Ascending aorta (tissue), 2 donors: Measurements from ENCODE around the gene B4GALNT4. TPM values are rescaled to one million over a fixed set of nuclear protein-coding genes. Genes with fewer than 3 reads are reported as not detected.

ENCODE experiments used
- DNase-seq, 2 donors: peaks; one replicate each; pipeline ENCODE4 v3.0.0-alpha.2; 2019; ENCODE audit warnings: low spot score in 2 of 2
- H3K27ac ChIP-seq, 2 donors: fragments of 200-600 bp; sonication (generic); one replicate each; pipeline ENCODE4 v1.5.1; 2016 to 2017; ENCODE audit warnings: mild to moderate bottlenecking in 1 of 2
- H3K27me3 ChIP-seq: fragments of 200-600 bp; sonication (generic); one replicate; pipeline ENCODE4 v1.5.1; 2017
- H3K36me3 ChIP-seq, 2 donors: fragments of 200-600 bp; sonication (generic); one replicate each; pipeline ENCODE4 v1.5.1; 2016
- H3K4me1 ChIP-seq, 2 donors: fragments of 200-600 bp; sonication (generic); one replicate each; pipeline ENCODE4 v1.5.1; 2016 to 2017; ENCODE audit warnings: mild to moderate bottlenecking in 1 of 2
- H3K4me3 ChIP-seq, 2 donors: fragments of 200-600 bp; sonication (generic); one replicate each; pipeline ENCODE4 v1.5.1; 2016 to 2017; ENCODE audit warnings: mild to moderate bottlenecking in 1 of 2
- H3K9me3 ChIP-seq, 2 donors: fragments of 200-600 bp; sonication (generic); one replicate each; pipeline ENCODE4 v1.5.1; 2016
- CTCF ChIP-seq, 3 experiments: fragments of 200-600 bp in 2 of 3; fragments of 450-650 bp in 1 of 3; sonication (generic) in 2 of 3; IDR thresholded peaks; one replicate each; pipeline ENCODE4 v1.5.1; 2016 to 2019; ENCODE audit warnings: antibody characterized with exemption in 3 of 3, mild to moderate bottlenecking in 1 of 3, moderate library complexity in 1 of 3
- intact Hi-C: fragments of 100-400 bp; cut with DNase I; formaldehyde crosslinking; loops from one replicate; pipeline ENCODE4 v1.15.1; 2023
- total RNA-seq: library from RNA; depleted of rRNA; stranded (reverse); fragments of >200 nt; gene quantifications from one replicate; pipeline ENCODE4 v1.1.0, GENCODE V29; 2016

B4GALNT4 gene
- total RNA-seq, 1 donor from 2014 or later, result not detected

GRCh38 chr11:415640-416041, 46.3 kb downstream of the B4GALNT4 start:
- H3K4me3 ChIP-seq, result peak overlapping the region; percentile 38 to 51
- peak in 1 of 2 donors; percentile 4 for DNase-seq
- no peaks in the 10 kb centered on the region for H3K4me1 ChIP-seq
- TF ChIP-seq CTCF (IDR thresholded peaks at IDR 0.05), result no peak
- intact Hi-C loops, result no loop called here
- H3K27ac ChIP-seq, result peak overlapping the region in 1 of 2 donors; percentile 16
- H3K9me3 ChIP-seq, result no peaks in the 10 kb centered on the region
- peaks cover 8% of the 10 kb centered on the region for H3K27me3 ChIP-seq
- no peaks in the 10 kb centered on the region for H3K36me3 ChIP-seq

- H3K36me3 ChIP-seq, result no peaks in the 10 kb centered on the region
- no peaks in the 10 kb centered on the region for H3K4me1 ChIP-seq
- peak overlapping the region; percentile 38 to 51 for H3K4me3 ChIP-seq
- H3K27me3 ChIP-seq, result peaks cover 8% of the 10 kb centered on the region
- H3K27ac ChIP-seq, result peak overlapping the region; percentile 16 to 60
- TF ChIP-seq CTCF (IDR thresholded peaks at IDR 0.05), result no peak
- H3K9me3 ChIP-seq, result no peaks in the 10 kb centered on the region
- intact Hi-C loops, result no loop called here
- DNase-seq, result peak in 1 of 2 donors; percentile 1
Observed at GRCh38 chr11:416051-416756, 46.9 kb downstream of the B4GALNT4 start.

GRCh38 chr11:416757-417621, 47.7 kb downstream of the B4GALNT4 start:
- Histone ChIP-seq H3K4me3 (peak overlapping the region; percentile 38 to 51), H3K4me1 (no peaks in the 10 kb centered on the region), H3K27me3 (peaks cover 8% of the 10 kb centered on the region), H3K9me3 (no peaks in the 10 kb centered on the region), H3K27ac (peak overlapping the region; percentile 16 to 60), H3K36me3 (no peaks in the 10 kb centered on the region)
- DNase-seq, result peak in 1 of 2 donors; percentile 7
- TF ChIP-seq CTCF (IDR thresholded peaks at IDR 0.05), result no peak
- intact Hi-C loops, result no loop called here

GRCh38 chr11:417652-418342, 48.5 kb downstream of the B4GALNT4 start:
- Histone ChIP-seq H3K36me3 (no peaks in the 10 kb centered on the region), H3K4me3 (peak overlapping the region in 1 of 2 donors; percentile 51), H3K27ac (no peak overlapping the region), H3K27me3 (peaks cover 8% of the 10 kb centered on the region), H3K9me3 (no peaks in the 10 kb centered on the region), H3K4me1 (no peaks in the 10 kb centered on the region)
- intact Hi-C loops, result no loop called here
- no peak for TF ChIP-seq CTCF (IDR thresholded peaks at IDR 0.05)
- DNase-seq, result peak in 1 of 2 donors; percentile 0

- no peaks in the 10 kb centered on the region for H3K9me3 ChIP-seq
- DNase-seq, result peak in 1 of 2 donors; percentile 1
- H3K4me3 ChIP-seq, result no peak overlapping the region
- intact Hi-C loops, result no loop called here
- no peak for TF ChIP-seq CTCF (IDR thresholded peaks at IDR 0.05)
- no peak overlapping the region for H3K27ac ChIP-seq
- H3K4me1 ChIP-seq, result no peaks in the 10 kb centered on the region
- peaks cover 8% of the 10 kb centered on the region for H3K27me3 ChIP-seq
- H3K36me3 ChIP-seq, result no peaks in the 10 kb centered on the region
Observed at GRCh38 chr11:418343-419247, 49.3 kb downstream of the B4GALNT4 start.
